Activated T-helper 9 cell treated with anti-CD3 and anti-CD28 coated beads, Interleukin-2, amount 50 U/mL, for 16 hours (primary cell): ENCODE data around the gene INSIG2.

Experiments used
- DNase-seq: peaks from one replicate; pipeline ENCODE4 v3.0.0-alpha.2; 2020; ENCODE audit warnings: low read depth

Gene INSIG2

GRCh38 chr2:118128826-118129225, 40.6 kb downstream of the INSIG2 start:
- DNase-seq: no peak

GRCh38 chr2:118130385-118130784, 42.1 kb downstream of the INSIG2 start:
- DNase-seq: no peak

GRCh38 chr2:118131771-118132170, 43.5 kb downstream of the INSIG2 start:
- DNase-seq: no peak

GRCh38 chr2:118133916-118134315, 45.6 kb downstream of the INSIG2 start:
- no peak for DNase-seq

GRCh38 chr2:118134650-118135049, 46.4 kb downstream of the INSIG2 start:
- no peak for DNase-seq

- no peak for DNase-seq
Measured at GRCh38 chr2:118145207-118145606, 56.9 kb downstream of the INSIG2 start.

- DNase-seq: no peak
Measured at GRCh38 chr2:118145806-118146205, 57.5 kb downstream of the INSIG2 start.

- DNase-seq: no peak
Measured at GRCh38 chr2:118146315-118147283, 58.3 kb downstream of the INSIG2 start.

GRCh38 chr2:118148133-118148532, 59.9 kb downstream of the INSIG2 start:
- DNase-seq: no peak

- no peak for DNase-seq
Measured at GRCh38 chr2:118148809-118149208, 60.5 kb downstream of the INSIG2 start.

GRCh38 chr2:118150294-118150693, 62.0 kb downstream of the INSIG2 start:
- no peak for DNase-seq

- DNase-seq: no peak
Measured at GRCh38 chr2:118151831-118152230, 63.6 kb downstream of the INSIG2 start.

- DNase-seq: no peak
Measured at GRCh38 chr2:118153433-118153832, 65.2 kb downstream of the INSIG2 start.

- no peak for DNase-seq
Measured at GRCh38 chr2:118154176-118154575, 65.9 kb downstream of the INSIG2 start.
